Measurements from ENCODE around the gene SFN.
"Not testable (repeated sequence)": the region's sequence is repeated elsewhere in the genome, so short reads cannot be mapped to it uniquely, and the experiment has no call there.

SFN gene

DNA sequence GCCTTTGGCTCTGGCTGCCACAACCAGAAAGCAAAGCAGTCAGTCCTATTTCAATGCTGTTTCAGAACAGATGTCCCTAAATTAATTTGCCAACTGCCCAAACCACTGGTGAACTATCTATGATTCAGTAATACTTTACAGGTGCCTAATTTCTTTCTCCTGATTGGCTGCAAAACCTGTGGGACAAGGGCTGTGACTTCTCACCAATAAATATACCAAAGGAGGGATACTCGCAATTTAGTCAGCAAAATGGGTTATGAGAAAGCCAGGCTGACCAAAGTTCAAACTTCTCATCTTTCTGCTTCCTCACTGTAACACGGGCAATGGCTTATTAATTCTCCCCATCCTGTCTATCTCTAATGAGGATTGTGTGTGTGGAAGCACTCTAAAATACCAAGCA, 14.4 kb downstream of the SFN start:
- no peaks in the 10 kb centered on the region for H3K27me3 ChIP-seq (ENCODE audit: insufficient read depth, low read length, poor library complexity)
- H3K4me3 ChIP-seq (ENCODE audit: low read depth in 1 of 2, low read length in 2 of 2): no peak overlapping the region
- H2AFZ ChIP-seq (ENCODE audit: low read depth, low read length): no peak overlapping the region
- H3K9ac ChIP-seq (ENCODE audit: low read depth, low read length): no peak overlapping the region
- TF ChIP-seq EZH2 (IDR thresholded peaks at IDR 0.05; ENCODE audit: borderline replicate concordance, low read depth, low read length, severe bottlenecking): no peak
- TF ChIP-seq, protein P1, sequence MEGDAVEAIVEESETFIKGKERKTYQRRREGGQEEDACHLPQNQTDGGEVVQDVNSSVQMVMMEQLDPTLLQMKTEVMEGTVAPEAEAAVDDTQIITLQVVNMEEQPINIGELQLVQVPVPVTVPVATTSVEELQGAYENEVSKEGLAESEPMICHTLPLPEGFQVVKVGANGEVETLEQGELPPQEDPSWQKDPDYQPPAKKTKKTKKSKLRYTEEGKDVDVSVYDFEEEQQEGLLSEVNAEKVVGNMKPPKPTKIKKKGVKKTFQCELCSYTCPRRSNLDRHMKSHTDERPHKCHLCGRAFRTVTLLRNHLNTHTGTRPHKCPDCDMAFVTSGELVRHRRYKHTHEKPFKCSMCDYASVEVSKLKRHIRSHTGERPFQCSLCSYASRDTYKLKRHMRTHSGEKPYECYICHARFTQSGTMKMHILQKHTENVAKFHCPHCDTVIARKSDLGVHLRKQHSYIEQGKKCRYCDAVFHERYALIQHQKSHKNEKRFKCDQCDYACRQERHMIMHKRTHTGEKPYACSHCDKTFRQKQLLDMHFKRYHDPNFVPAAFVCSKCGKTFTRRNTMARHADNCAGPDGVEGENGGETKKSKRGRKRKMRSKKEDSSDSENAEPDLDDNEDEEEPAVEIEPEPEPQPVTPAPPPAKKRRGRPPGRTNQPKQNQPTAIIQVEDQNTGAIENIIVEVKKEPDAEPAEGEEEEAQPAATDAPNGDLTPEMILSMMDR (IDR thresholded peaks at IDR 0.05; ENCODE audit: borderline replicate concordance, extremely low read depth, low read length, poor library complexity, severe bottlenecking): no peak
- H3K79me2 ChIP-seq (ENCODE audit: insufficient read depth, low read length): no peaks in the 10 kb centered on the region
- DNase-seq (no peak), ATAC-seq (ENCODE audit: insufficient read depth, low read depth) (no peak)
- no peaks in the 10 kb centered on the region for H3K4me1 ChIP-seq (ENCODE audit: insufficient read depth, low read length)
- H3K4me2 ChIP-seq (ENCODE audit: insufficient read depth, low read length): no peak overlapping the region
- H4K20me1 ChIP-seq (ENCODE audit: insufficient read depth, low read length): peaks cover 7% of the 10 kb centered on the region; the same call in 1 of the 2 replicates
- no peaks in the 10 kb centered on the region for H3K9me3 ChIP-seq (ENCODE audit: insufficient read depth, low read length, severe bottlenecking)
- peaks cover 45% of the 10 kb centered on the region for H3K36me3 ChIP-seq (ENCODE audit: insufficient read depth, low read length)
- H3K27ac ChIP-seq (ENCODE audit: low read length): no peak overlapping the region

GRCh38 chr1:26879793-26880192, 16.8 kb downstream of the SFN start:
- Histone ChIP-seq H3K4me3 (ENCODE audit: low read depth in 1 of 2, low read length in 2 of 2) (no peak overlapping the region), H3K4me2 (ENCODE audit: insufficient read depth, low read length) (no peak overlapping the region), H3K4me1 (ENCODE audit: insufficient read depth, low read length) (no peaks in the 10 kb centered on the region), H3K27me3 (ENCODE audit: insufficient read depth, low read length, poor library complexity) (no peaks in the 10 kb centered on the region), H3K9me3 (ENCODE audit: insufficient read depth, low read length, severe bottlenecking) (no peaks in the 10 kb centered on the region), H4K20me1 (ENCODE audit: insufficient read depth, low read length) (peaks cover 12% of the 10 kb centered on the region; the same call in 1 of the 2 replicates), H3K79me2 (ENCODE audit: insufficient read depth, low read length) (peaks cover 4% of the 10 kb centered on the region; the same call in 1 of the 2 replicates), H3K36me3 (ENCODE audit: insufficient read depth, low read length) (peaks cover 69% of the 10 kb centered on the region), H3K27ac (ENCODE audit: low read length) (no peak overlapping the region), H2AFZ (ENCODE audit: low read depth, low read length) (no peak overlapping the region), H3K9ac (ENCODE audit: low read depth, low read length) (no peak overlapping the region)
- DNase-seq: no peak
- ATAC-seq (ENCODE audit: insufficient read depth, low read depth): no peak
- no peak for TF ChIP-seq EZH2 (IDR thresholded peaks at IDR 0.05; ENCODE audit: borderline replicate concordance, low read depth, low read length, severe bottlenecking)
- TF ChIP-seq, protein P1 (IDR thresholded peaks at IDR 0.05; ENCODE audit: borderline replicate concordance, extremely low read depth, low read length, poor library complexity, severe bottlenecking): no peak

DNA sequence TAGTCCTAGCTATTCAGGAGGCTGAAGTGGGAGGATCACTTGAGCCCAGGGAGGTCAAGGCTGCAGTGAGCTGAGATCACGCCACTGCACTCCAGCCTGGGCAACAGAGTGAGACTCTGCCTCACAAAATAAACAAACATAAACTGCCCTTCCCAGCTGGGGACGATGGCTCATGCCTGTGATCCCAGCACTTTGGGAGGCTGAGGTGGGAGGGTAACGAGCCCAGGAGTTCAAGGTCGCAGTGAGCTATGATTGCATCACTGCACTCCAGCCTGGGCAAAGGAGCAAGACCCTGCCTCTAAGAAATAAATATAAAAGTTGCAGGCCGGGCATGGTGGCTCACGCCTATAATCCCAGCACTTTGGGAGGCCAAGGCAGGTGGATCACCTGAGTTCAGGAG, 18.7 kb downstream of the SFN start:
- H3K79me2 ChIP-seq (ENCODE audit: insufficient read depth, low read length); H3K9ac ChIP-seq (ENCODE audit: low read depth, low read length); H2AFZ ChIP-seq (ENCODE audit: low read depth, low read length); ATAC-seq (ENCODE audit: insufficient read depth, low read depth); H3K27me3 ChIP-seq (ENCODE audit: insufficient read depth, low read length, poor library complexity); H3K4me2 ChIP-seq (ENCODE audit: insufficient read depth, low read length); H3K4me1 ChIP-seq (ENCODE audit: insufficient read depth, low read length); H3K9me3 ChIP-seq (ENCODE audit: insufficient read depth, low read length, severe bottlenecking); H3K27ac ChIP-seq (ENCODE audit: low read length); H3K4me3 ChIP-seq (ENCODE audit: low read depth in 1 of 2, low read length in 2 of 2); DNase-seq: not testable (repeated sequence)
- Histone ChIP-seq H4K20me1 (ENCODE audit: insufficient read depth, low read length) (peaks cover 12% of the 10 kb centered on the region; the same call in 1 of the 2 replicates), H3K36me3 (ENCODE audit: insufficient read depth, low read length) (peaks cover 78% of the 10 kb centered on the region)

- Histone ChIP-seq H3K36me3 (ENCODE audit: insufficient read depth, low read length) (peaks cover 76% of the 10 kb centered on the region), H2AFZ (ENCODE audit: low read depth, low read length) (no peak overlapping the region), H3K79me2 (ENCODE audit: insufficient read depth, low read length) (peaks cover 4% of the 10 kb centered on the region; the same call in 1 of the 2 replicates), H3K4me1 (ENCODE audit: insufficient read depth, low read length) (no peaks in the 10 kb centered on the region), H3K27me3 (ENCODE audit: insufficient read depth, low read length, poor library complexity) (no peaks in the 10 kb centered on the region), H3K4me2 (ENCODE audit: insufficient read depth, low read length) (no peak overlapping the region), H3K4me3 (ENCODE audit: low read depth in 1 of 2, low read length in 2 of 2) (no peak overlapping the region), H3K9me3 (ENCODE audit: insufficient read depth, low read length, severe bottlenecking) (no peaks in the 10 kb centered on the region), H3K27ac (ENCODE audit: low read length) (no peak overlapping the region), H4K20me1 (ENCODE audit: insufficient read depth, low read length) (peaks cover 12% of the 10 kb centered on the region; the same call in 1 of the 2 replicates), H3K9ac (ENCODE audit: low read depth, low read length) (no peak overlapping the region)
- TF ChIP-seq, protein P1 (IDR thresholded peaks at IDR 0.05; ENCODE audit: borderline replicate concordance, extremely low read depth, low read length, poor library complexity, severe bottlenecking): no peak
- TF ChIP-seq EZH2 (IDR thresholded peaks at IDR 0.05; ENCODE audit: borderline replicate concordance, low read depth, low read length, severe bottlenecking): no peak
- DNase-seq (no peak), ATAC-seq (ENCODE audit: insufficient read depth, low read depth) (no peak)
Measured at GRCh38 chr1:26882696-26883463, 19.9 kb downstream of the SFN start.

Measured in DND-41 (cell line).